ENCODE data around the gene PRKRIP1.
A peak's percentile ranks its signal among the peaks of the same experiment; 100 is the strongest.

- TF ChIP-seq REST (IDR thresholded peaks at IDR 0.05) (no peak), TAF1 (conservative IDR thresholded peaks at IDR 0.05) (no peak), ZBTB33 (IDR thresholded peaks at IDR 0.05) (no peak), GABPA (IDR thresholded peaks at IDR 0.05 in 1 of 2, conservative IDR thresholded peaks at IDR 0.05 in 1 of 2) (no peak), RAD21 (IDR thresholded peaks at IDR 0.05) (peak; percentile 93 to 97)
- TF ChIP-seq, protein P1, sequence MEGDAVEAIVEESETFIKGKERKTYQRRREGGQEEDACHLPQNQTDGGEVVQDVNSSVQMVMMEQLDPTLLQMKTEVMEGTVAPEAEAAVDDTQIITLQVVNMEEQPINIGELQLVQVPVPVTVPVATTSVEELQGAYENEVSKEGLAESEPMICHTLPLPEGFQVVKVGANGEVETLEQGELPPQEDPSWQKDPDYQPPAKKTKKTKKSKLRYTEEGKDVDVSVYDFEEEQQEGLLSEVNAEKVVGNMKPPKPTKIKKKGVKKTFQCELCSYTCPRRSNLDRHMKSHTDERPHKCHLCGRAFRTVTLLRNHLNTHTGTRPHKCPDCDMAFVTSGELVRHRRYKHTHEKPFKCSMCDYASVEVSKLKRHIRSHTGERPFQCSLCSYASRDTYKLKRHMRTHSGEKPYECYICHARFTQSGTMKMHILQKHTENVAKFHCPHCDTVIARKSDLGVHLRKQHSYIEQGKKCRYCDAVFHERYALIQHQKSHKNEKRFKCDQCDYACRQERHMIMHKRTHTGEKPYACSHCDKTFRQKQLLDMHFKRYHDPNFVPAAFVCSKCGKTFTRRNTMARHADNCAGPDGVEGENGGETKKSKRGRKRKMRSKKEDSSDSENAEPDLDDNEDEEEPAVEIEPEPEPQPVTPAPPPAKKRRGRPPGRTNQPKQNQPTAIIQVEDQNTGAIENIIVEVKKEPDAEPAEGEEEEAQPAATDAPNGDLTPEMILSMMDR (IDR thresholded peaks at IDR 0.05; ENCODE audit: low read depth, low read length, missing input control): peak; percentile 87
These were observed 5.3 kb upstream of the PRKRIP1 start for GRCh38 chr7:102390697-102391484.

Measured in liver (tissue), 3 donors.